ENCODE data around the gene PDS5B.

Gene PDS5B

GRCh38 chr13:32733690-32734089 is 147.4 kb downstream of the PDS5B start:
- DNase-seq: no peak

GRCh38 chr13:32734511-32734910 is 148.3 kb downstream of the PDS5B start:
- DNase-seq: no peak

GRCh38 chr13:32735859-32736258 is 149.6 kb downstream of the PDS5B start:
- DNase-seq: no peak

- DNase-seq: no peak
These were observed 150.4 kb downstream of the PDS5B start for GRCh38 chr13:32736648-32737047.

GRCh38 chr13:32737111-32737571 is 150.9 kb downstream of the PDS5B start:
- DNase-seq: no peak

GRCh38 chr13:32737679-32738078 is 151.4 kb downstream of the PDS5B start:
- DNase-seq: no peak

- no peak for DNase-seq
These were observed 159.3 kb downstream of the PDS5B start for GRCh38 chr13:32745509-32745908.

- no peak for DNase-seq
These were observed 160.2 kb downstream of the PDS5B start for GRCh38 chr13:32746474-32746873.

- DNase-seq: no peak
These were observed 162.1 kb downstream of the PDS5B start for GRCh38 chr13:32748305-32748704.

- no peak for DNase-seq
These were observed 165.1 kb downstream of the PDS5B start for GRCh38 chr13:32751340-32751739.

GRCh38 chr13:32752311-32752710 is 166.1 kb downstream of the PDS5B start:
- DNase-seq: no peak

GRCh38 chr13:32752997-32753606 is 166.8 kb downstream of the PDS5B start:
- no peak for DNase-seq

- DNase-seq: no peak
These were observed 167.9 kb downstream of the PDS5B start for GRCh38 chr13:32754179-32754578.

- no peak for DNase-seq
These were observed 172.9 kb downstream of the PDS5B start for GRCh38 chr13:32759152-32759551.

GRCh38 chr13:32761472-32761871 is 175.2 kb downstream of the PDS5B start:
- no peak for DNase-seq

- no peak for DNase-seq
These were observed 192.9 kb downstream of the PDS5B start for GRCh38 chr13:32779119-32779518.

GRCh38 chr13:32781906-32782305 is 195.7 kb downstream of the PDS5B start:
- DNase-seq: no peak

GRCh38 chr13:32783067-32783466 is 196.8 kb downstream of the PDS5B start:
- DNase-seq: peak; percentile 8 to 25

GRCh38 chr13:32790731-32791130 is 204.5 kb downstream of the PDS5B start:
- no peak for DNase-seq

GRCh38 chr13:32791545-32792172 is 205.4 kb downstream of the PDS5B start:
- no peak for DNase-seq

GRCh38 chr13:32796754-32797153 is 210.5 kb downstream of the PDS5B start:
- DNase-seq: no peak

- DNase-seq: no peak
These were observed 215.9 kb downstream of the PDS5B start for GRCh38 chr13:32802159-32802558.

- DNase-seq: no peak
These were observed 218.5 kb downstream of the PDS5B start for GRCh38 chr13:32804673-32805230.

- peak; percentile 13 to 35 for DNase-seq
These were observed 225.1 kb downstream of the PDS5B start for GRCh38 chr13:32811297-32811800.

Measured in Kasumi-1 (cell line).